Loucy (cell line): ENCODE data around the gene TADA3.

Source experiments
- H2AFZ ChIP-seq: fragments of 200-600 bp; sonication (generic); 2 replicates; pipeline ENCODE4 v1.6.0; 2016; ENCODE audit warnings: antibody characterized with exemption, mild to moderate bottlenecking, low read length, moderate library complexity
- H3F3A ChIP-seq: fragments of 200-600 bp; 2 replicates; pipeline ENCODE4 v1.6.0; 2016; ENCODE audit warnings: antibody characterized with exemption, low read depth, mild to moderate bottlenecking
- H3K27me3 ChIP-seq: fragments of 200-600 bp; sonication (generic); 2 replicates; pipeline ENCODE4 v1.6.1; 2014; ENCODE audit warnings: low read length, mild to moderate bottlenecking; ENCODE audit not compliant: insufficient read depth, poor library complexity, severe bottlenecking
- H3K36me3 ChIP-seq: fragments of 200-600 bp; sonication (generic); 2 replicates; pipeline ENCODE4 v1.6.1; 2016; ENCODE audit warnings: low read length; ENCODE audit not compliant: insufficient read depth
- H3K4me1 ChIP-seq: fragments of 200-600 bp; sonication (generic); 2 replicates; pipeline ENCODE4 v1.5.1; 2014; ENCODE audit warnings: low read length, mild to moderate bottlenecking; ENCODE audit not compliant: insufficient read depth, poor library complexity, severe bottlenecking
- H3K4me2 ChIP-seq: fragments of 200-600 bp; sonication (generic); 2 replicates; pipeline ENCODE4 v1.6.0; 2014; ENCODE audit warnings: antibody characterized with exemption, low read length, low read depth, mild to moderate bottlenecking; ENCODE audit not compliant: poor library complexity, severe bottlenecking
- H3K4me3 ChIP-seq: fragments of 200-600 bp; sonication (generic); 2 replicates; pipeline ENCODE4 v1.5.1; 2014; ENCODE audit warnings: low read length, mild to moderate bottlenecking, mixed read lengths; ENCODE audit not compliant: poor library complexity, severe bottlenecking
- H3K79me2 ChIP-seq: fragments of 200-600 bp; sonication (generic); 2 replicates; pipeline ENCODE4 v1.6.1; 2014; ENCODE audit warnings: low read length; ENCODE audit not compliant: insufficient read depth
- H3K9ac ChIP-seq: fragments of 200-600 bp; sonication (generic); 2 replicates; pipeline ENCODE4 v1.6.0; 2014; ENCODE audit warnings: mild to moderate bottlenecking, low read depth, low read length, moderate library complexity; ENCODE audit not compliant: poor library complexity, severe bottlenecking
- H3K9me2 ChIP-seq: fragments of 200-600 bp; sonication (generic); replicated peaks from 2 replicates; pipeline ENCODE4 v1.6.1; 2016; ENCODE audit warnings: low read depth, low read length, mixed read lengths
- H3K9me3 ChIP-seq: fragments of 200-600 bp; sonication (generic); 2 replicates; pipeline ENCODE4 v1.6.1; 2014; ENCODE audit warnings: mild to moderate bottlenecking, antibody characterized with exemption, low read length, low read depth; ENCODE audit not compliant: insufficient read depth
- H4K20me1 ChIP-seq: fragments of 200-600 bp; sonication (generic); 2 replicates; pipeline ENCODE4 v1.6.0; 2014; ENCODE audit warnings: antibody characterized with exemption, low read length, mild to moderate bottlenecking; ENCODE audit not compliant: insufficient read depth, poor library complexity, severe bottlenecking
- CTCF ChIP-seq: fragments of 200-600 bp; sonication (generic); conservative IDR thresholded peaks from 2 replicates; pipeline ENCODE4 v1.5.1; 2014; ENCODE audit warnings: mild to moderate bottlenecking, antibody characterized with exemption, low read length
- EZH2phosphoT487 ChIP-seq: fragments of 200-600 bp; IDR thresholded peaks from 2 replicates; pipeline ENCODE4 v1.6.1; 2018; ENCODE audit warnings: antibody characterized with exemption, mild to moderate bottlenecking, moderate library complexity, borderline replicate concordance

TADA3 gene

GRCh38 chr3:9825451-9826040 lies 33.3 kb upstream of the TADA3 start:
- Histone ChIP-seq H3F3A (no peaks in the 10 kb centered on the region), H3K36me3 (peaks cover 14% of the 10 kb centered on the region; the same call in 1 of the 2 replicates), H4K20me1 (no peaks in the 10 kb centered on the region), H3K4me1 (no peaks in the 10 kb centered on the region), H3K9me3 (no peaks in the 10 kb centered on the region), H2AFZ (no peak overlapping the region), H3K79me2 (no peaks in the 10 kb centered on the region), H3K9ac (no peak overlapping the region), H3K27me3 (no peaks in the 10 kb centered on the region), H3K9me2 (no peaks in the 10 kb centered on the region), H3K4me2 (no peak overlapping the region), H3K4me3 (no peak overlapping the region)
- TF ChIP-seq EZH2phosphoT487 = no peak

GRCh38 chr3:9820946-9821345 lies 28.7 kb upstream of the TADA3 start:
- Histone ChIP-seq H3K27me3 (no peaks in the 10 kb centered on the region), H3K9me2 (no peaks in the 10 kb centered on the region), H3K4me1 (no peaks in the 10 kb centered on the region), H2AFZ (no peak overlapping the region), H3K4me2 (no peak overlapping the region), H3K4me3 (no peak overlapping the region), H3K79me2 (no peaks in the 10 kb centered on the region), H3K36me3 (no peaks in the 10 kb centered on the region), H3K9ac (no peak overlapping the region), H3K9me3 (no peaks in the 10 kb centered on the region), H3F3A (no peaks in the 10 kb centered on the region), H4K20me1 (no peaks in the 10 kb centered on the region)
- TF ChIP-seq EZH2phosphoT487 = no peak
- TF ChIP-seq CTCF = peak; percentile 53

- Histone ChIP-seq H3K4me2 (no peak overlapping the region), H3F3A (no peaks in the 10 kb centered on the region), H3K4me1 (no peaks in the 10 kb centered on the region), H3K9me3 (no peaks in the 10 kb centered on the region), H2AFZ (no peak overlapping the region), H3K27me3 (no peaks in the 10 kb centered on the region), H3K9ac (no peak overlapping the region), H3K79me2 (no peaks in the 10 kb centered on the region), H3K9me2 (no peaks in the 10 kb centered on the region), H3K4me3 (no peak overlapping the region), H3K36me3 (no peaks in the 10 kb centered on the region), H4K20me1 (no peaks in the 10 kb centered on the region)
- TF ChIP-seq EZH2phosphoT487 (no peak), CTCF (no peak)
Observed at GRCh38 chr3:9820543-9820942, 28.3 kb upstream of the TADA3 start.
